ENCODE measurements around the gene SPATA18. TPM values are rescaled to one million over a fixed set of nuclear protein-coding genes. Genes with fewer than 3 reads are reported as not detected.

The SPATA18 gene
- total RNA-seq, 4 donors from 2014 or later: 1.9 to 4.2 (median 2.3) TPM

- ATAC-seq (ENCODE audit: low FRiP score): no peak
- DNase-seq (ENCODE audit: low spot score): no peak
- TF ChIP-seq CTCF (IDR thresholded peaks at IDR 0.05): no peak
Measured at GRCh38 chr4:52012651-52013050, 38.5 kb upstream of the SPATA18 start.

GRCh38 chr4:52014903-52015302 lies 36.2 kb upstream of the SPATA18 start:
- no peak for ATAC-seq (ENCODE audit: low FRiP score)
- no peak for DNase-seq (ENCODE audit: low spot score)
- no peak for TF ChIP-seq CTCF (IDR thresholded peaks at IDR 0.05)

- no peak for ATAC-seq (ENCODE audit: low FRiP score)
- no peak for DNase-seq (ENCODE audit: low spot score)
- TF ChIP-seq CTCF (IDR thresholded peaks at IDR 0.05): no peak
Measured at GRCh38 chr4:52015366-52015765, 35.7 kb upstream of the SPATA18 start.

GRCh38 chr4:52016981-52017380 lies 34.1 kb upstream of the SPATA18 start:
- TF ChIP-seq CTCF (IDR thresholded peaks at IDR 0.05): no peak
- ATAC-seq (ENCODE audit: low FRiP score) (no peak), DNase-seq (ENCODE audit: low spot score) (no peak)

GRCh38 chr4:52017814-52018213 lies 33.3 kb upstream of the SPATA18 start:
- DNase-seq (ENCODE audit: low spot score) (no peak), ATAC-seq (ENCODE audit: low FRiP score) (no peak)
- no peak for TF ChIP-seq CTCF (IDR thresholded peaks at IDR 0.05)

- ATAC-seq (ENCODE audit: low FRiP score) (no peak), DNase-seq (ENCODE audit: low spot score) (no peak)
- TF ChIP-seq CTCF (IDR thresholded peaks at IDR 0.05): no peak
Measured at GRCh38 chr4:52019936-52020657, 31.0 kb upstream of the SPATA18 start, which contains the start of gene LRRC66. TSS of gene LRRC66 (minus strand) at chr4:52020363. CDS start at chr4:52017613, 2,750 bp downstream.

GRCh38 chr4:52028970-52029369 lies 22.1 kb upstream of the SPATA18 start:
- TF ChIP-seq CTCF (IDR thresholded peaks at IDR 0.05): no peak
- no peak for ATAC-seq (ENCODE audit: low FRiP score)

More at GRCh38 chr4:52028970-52029369, 22.1 kb upstream of the SPATA18 start:
- DNase-seq (ENCODE audit: low spot score): no peak
